ENCODE measurements around the gene FABP1. TPM values are rescaled to one million over a fixed set of nuclear protein-coding genes. Genes with fewer than 3 reads are reported as not detected.

FABP1 gene
- total and polyA plus RNA-seq, 2 of the 8 experiments (the other 6 are each of a cell fraction or from before 2014, with no cell fraction given), result 0.09 TPM; not detected in 1

DNA sequence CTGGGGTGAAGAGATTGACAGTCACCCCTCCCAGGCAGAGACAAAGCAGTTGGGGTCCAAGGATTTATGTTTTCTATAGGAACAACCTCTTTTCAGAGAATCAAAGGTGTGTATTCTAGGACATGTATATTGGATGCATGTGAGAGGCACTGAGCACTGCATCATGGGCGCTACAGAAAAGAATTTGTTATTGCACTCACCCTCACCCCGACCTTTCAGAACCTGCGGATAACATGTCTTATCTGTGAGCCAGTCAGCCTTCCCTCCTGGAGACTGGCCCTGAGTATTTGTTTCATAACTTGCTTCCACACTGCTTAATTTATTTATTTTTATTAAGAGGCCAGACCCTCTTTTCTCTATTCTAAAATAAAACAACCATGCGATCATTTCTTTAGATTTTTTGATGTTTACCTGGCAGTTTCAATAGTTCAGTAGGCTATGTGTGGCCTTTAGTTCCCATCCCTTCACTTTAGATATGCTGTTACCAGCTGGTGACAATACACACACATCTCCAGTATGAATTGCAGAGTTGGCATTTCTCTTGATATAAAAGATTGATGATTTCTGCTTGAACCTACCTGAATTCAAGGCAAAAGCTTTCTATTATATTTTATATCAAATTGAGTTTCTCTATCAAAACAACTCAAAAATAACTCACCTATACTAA lies 29.8 kb downstream of the FABP1 start:
- no peaks in the 10 kb centered on the region for H3K27me3 ChIP-seq (replicated peaks in 1 of 4; ENCODE audit: control insufficient read depth in 3 of 4, extremely low read depth in 1 of 4, insufficient read depth in 3 of 4, low read length in 3 of 4)
- H3K23ac ChIP-seq (ENCODE audit: insufficient read length), result no peak overlapping the region
- no peak overlapping the region for H3K56ac ChIP-seq (replicated peaks; ENCODE audit: insufficient read length, low read depth, low read length)
- TF ChIP-seq BCL11A (IDR thresholded peaks at IDR 0.05; ENCODE audit: low read depth in 2 of 2, low read length in 2 of 2), result no peak
- TF ChIP-seq BACH1 (IDR thresholded peaks at IDR 0.05; ENCODE audit: low read length), result no peak
- no peak for TF ChIP-seq ZNF274 (IDR thresholded peaks at IDR 0.05; ENCODE audit: borderline replicate concordance, extremely low read depth, low read length)
- no peak for TF ChIP-seq GTF2F1 (IDR thresholded peaks at IDR 0.05; ENCODE audit: borderline replicate concordance, low read depth, low read length)
- TF ChIP-seq TBP (IDR thresholded peaks at IDR 0.05; ENCODE audit: low read depth, low read length), result no peak
- TF ChIP-seq NANOG (IDR thresholded peaks at IDR 0.05; ENCODE audit: insufficient read depth, low read depth, low read length, poor library complexity, severe bottlenecking), result no peak
- no peak for TF ChIP-seq HDAC2 (IDR thresholded peaks at IDR 0.05; ENCODE audit: borderline replicate concordance in 1 of 2, low read depth in 2 of 2, low read length in 2 of 2)
- TF ChIP-seq SUZ12 (IDR thresholded peaks at IDR 0.05; ENCODE audit: low read length), result no peak
- no peak for TF ChIP-seq EZH2 (IDR thresholded peaks at IDR 0.05; ENCODE audit: low read depth, low read length, severe bottlenecking)
- TF ChIP-seq CTBP2 (IDR thresholded peaks at IDR 0.05; ENCODE audit: borderline replicate concordance, insufficient read depth, insufficient read length, low read length), result no peak
- no peak for TF ChIP-seq TCF12 (IDR thresholded peaks at IDR 0.05; ENCODE audit: low read depth, low read length)
- TF ChIP-seq RFX5 (IDR thresholded peaks at IDR 0.05; ENCODE audit: borderline replicate concordance, low read depth, low read length), result no peak
- H4K8ac ChIP-seq (ENCODE audit: extremely low read depth, insufficient read depth, low read length), result no peak overlapping the region
- H3K79me1 ChIP-seq (ENCODE audit: low read depth, low read length), result no peaks in the 10 kb centered on the region
- H3K79me2 ChIP-seq (ENCODE audit: control insufficient read depth in 1 of 2, insufficient read depth in 2 of 2, low read length in 2 of 2), result no peaks in the 10 kb centered on the region
- H3K14ac ChIP-seq (ENCODE audit: insufficient read length), result no peak overlapping the region
- no peak overlapping the region for H2BK15ac ChIP-seq (ENCODE audit: low read length)
- no peaks in the 10 kb centered on the region for H3K9me3 ChIP-seq (ENCODE audit: insufficient read depth in 2 of 2, low read depth in 1 of 2, low read length in 1 of 2)
- no peaks in the 10 kb centered on the region for H3K36me3 ChIP-seq (ENCODE audit: control insufficient read depth in 2 of 4, insufficient read depth in 4 of 4, low read length in 3 of 4)
- POLR2A ChIA-PET (ENCODE audit: partially characterized antibody), result no interaction called here
- no peak overlapping the region for H3K9ac ChIP-seq (replicated peaks in 1 of 4; ENCODE audit: extremely low read depth in 1 of 4, low read depth in 3 of 4, low read length in 3 of 4)
- H4K91ac ChIP-seq (replicated peaks; ENCODE audit: insufficient read length, low read length), result no peak overlapping the region
- no peak overlapping the region for H3K18ac ChIP-seq (ENCODE audit: extremely low read depth, low read length)
- H2BK5ac ChIP-seq (ENCODE audit: low read depth, low read length), result no peak overlapping the region
- H2AFZ ChIP-seq (ENCODE audit: low read length), result no peak overlapping the region
- H2BK20ac ChIP-seq (ENCODE audit: low read length), result no peak overlapping the region
- H3K23me2 ChIP-seq (ENCODE audit: low read depth, low read length), result no peaks in the 10 kb centered on the region
- H3K4me2 ChIP-seq (ENCODE audit: insufficient read depth in 1 of 2, low read depth in 2 of 2, low read length in 2 of 2), result no peak overlapping the region
- no peak overlapping the region for H4K5ac ChIP-seq (ENCODE audit: insufficient read length, low read depth, low read length)
- no peaks in the 10 kb centered on the region for H4K20me1 ChIP-seq (replicated peaks in 1 of 2; ENCODE audit: control insufficient read depth in 1 of 2, insufficient read depth in 2 of 2, low read length in 2 of 2)
- CTCF ChIA-PET (ENCODE audit: partially characterized antibody), result interaction anchor here (1.6 to 4.2 kb wide), 2 partner anchors 12 to 37 kb away, joined by 3 to 26 read pairs; no protein-coding TSS in a partner anchor
- DNase-seq (ENCODE audit: low read depth in 1 of 2, low spot score in 2 of 2) (no peak), FAIRE-seq (no peak)
- H3K4me3 ChIP-seq (ENCODE audit: extremely low read depth in 1 of 4, insufficient read depth in 2 of 4, low read depth in 3 of 4, low read length in 4 of 4), result no peak overlapping the region
- no peak overlapping the region for H2BK12ac ChIP-seq (ENCODE audit: low read depth, low read length)
- WGBS, 2 experiments (ENCODE audit: extremely low coverage in 1 of 2, insufficient coverage in 1 of 2, insufficient read length in 1 of 2, insufficient replicate concordance in 2 of 2, low coverage in 1 of 2, low lambda C conversion rate in 2 of 2, missing lambda C conversion rate in 1 of 2), result 90% methylated on average over 4 of the region's 4 CpGs; no CpG with 5 or more reads in 1 of the 2 experiments
- no peak overlapping the region for H3K4ac ChIP-seq (replicated peaks; ENCODE audit: insufficient read length, low read depth, low read length)
- H2BK120ac ChIP-seq (replicated peaks; ENCODE audit: low read depth, low read length), result no peak overlapping the region
- H3K27ac ChIP-seq (ENCODE audit: low read depth, low read length), result no peak overlapping the region
- peaks cover 0 to 12% (median 3%) of the 10 kb centered on the region in 4 experiments; a peak in 5 of 7 replicates for H3K4me1 ChIP-seq (replicated peaks in 1 of 4; ENCODE audit: control insufficient read depth in 3 of 4, insufficient read depth in 4 of 4, low read length in 3 of 4)
- H2AK5ac ChIP-seq (ENCODE audit: low read depth, low read length), result no peak overlapping the region

All from H1 (cell line).